Keratinocyte (primary cell): ENCODE results near the gene NID2. TPM values are rescaled to one million over a fixed set of nuclear protein-coding genes. Genes with fewer than 3 reads are reported as not detected.

ENCODE experiments used
- DNase-seq: peaks from one replicate; pipeline ENCODE4 v3.0.0-alpha.2; 2011; ENCODE audit warnings: low read depth, missing footprints, low spot score
- FAIRE-seq: peaks from 2 replicates; lab custom pipeline; 2011; peaks lifted over from hg19 to GRCh38; lab: Jason Lieb, UNC
- H2AFZ ChIP-seq: 2 replicates; pipeline ENCODE4 v1.6.0; 2012; ENCODE audit warnings: low read length, control low read depth, inconsistent platforms; ENCODE audit not compliant: control insufficient read depth
- H3K27ac ChIP-seq: 2 replicates; pipeline ENCODE4 v1.5.1; 2011; ENCODE audit warnings: low read length; ENCODE audit not compliant: control insufficient read depth, insufficient read depth
- H3K27me3 ChIP-seq: 3 replicates; pipeline ENCODE4 v1.6.0; 2011; ENCODE audit warnings: low read length; ENCODE audit not compliant: control insufficient read depth, insufficient read depth; ENCODE audit errors: extremely low read depth
- H3K36me3 ChIP-seq, 2 experiments: 2 replicates in 1 of 2; 3 replicates in 1 of 2; pipeline ENCODE4 v1.5.1; 2011; ENCODE audit warnings: low read length in 2 of 2, mild to moderate bottlenecking in 1 of 2; ENCODE audit not compliant: control insufficient read depth in 2 of 2, insufficient read depth in 2 of 2; ENCODE audit errors: extremely low read depth in 1 of 2
- H3K4me1 ChIP-seq: 3 replicates; pipeline ENCODE4 v1.5.1; 2011; ENCODE audit warnings: low read length; ENCODE audit not compliant: control insufficient read depth, insufficient read depth; ENCODE audit errors: extremely low read depth
- H3K4me2 ChIP-seq: 3 replicates; pipeline ENCODE4 v1.6.0; 2011; ENCODE audit warnings: low read depth, low read length; ENCODE audit not compliant: control insufficient read depth, insufficient read depth; ENCODE audit errors: extremely low read depth
- H3K4me3 ChIP-seq, 3 experiments: fragments of 200-600 bp in 1 of 3; sonication (generic) in 1 of 3; 2 replicates in 2 of 3; 3 replicates in 1 of 3; pipeline ENCODE4 v1.5.1; 2011 to 2016; ENCODE audit warnings: low read length in 3 of 3, mild to moderate bottlenecking in 3 of 3, control low read depth in 2 of 3, inconsistent platforms in 1 of 3, low read depth in 1 of 3, mixed read lengths in 1 of 3, mixed run types in 1 of 3, moderate library complexity in 1 of 3; ENCODE audit not compliant: control insufficient read depth in 2 of 3, insufficient read depth in 2 of 3; ENCODE audit errors: extremely low read depth in 1 of 3
- H3K79me2 ChIP-seq: 2 replicates; pipeline ENCODE4 v1.6.0; 2012; ENCODE audit warnings: low read length; ENCODE audit not compliant: control insufficient read depth, insufficient read depth
- H3K9ac ChIP-seq: 3 replicates; pipeline ENCODE4 v1.6.0; 2011; ENCODE audit warnings: low read length; ENCODE audit not compliant: control insufficient read depth, insufficient read depth; ENCODE audit errors: extremely low read depth
- H3K9me1 ChIP-seq: 3 replicates; pipeline ENCODE4 v1.6.0; 2011; ENCODE audit warnings: low read length; ENCODE audit not compliant: control insufficient read depth, insufficient read depth; ENCODE audit errors: extremely low read depth
- H3K9me3 ChIP-seq: 2 replicates; pipeline ENCODE4 v1.5.1; 2012; ENCODE audit warnings: low read depth, low read length; ENCODE audit not compliant: control insufficient read depth
- H4K20me1 ChIP-seq: 3 replicates; pipeline ENCODE4 v1.6.0; 2011; ENCODE audit warnings: low read length; ENCODE audit not compliant: control insufficient read depth, insufficient read depth; ENCODE audit errors: extremely low read depth
- EZH2 ChIP-seq: IDR thresholded peaks from one replicate; pipeline ENCODE4 v1.6.1; 2012; ENCODE audit warnings: inconsistent platforms, mild to moderate bottlenecking, low read length, moderate library complexity
- dilution Hi-C: fragments of 300-500 bp; cut with MboI; formaldehyde crosslinking; loops from one replicate; pipeline ENCODE4 v1.7.0; 2020; ENCODE audit warnings: low sequenced_read_pairs; ENCODE audit not compliant: extremely low pct_ligation_motif_present
- polyA plus RNA-seq, 5 experiments: library from polyadenylated mRNA; depleted of rRNA in 3 of 5; stranded (reverse) in 3 of 5; stranded (forward) in 1 of 5; unstranded in 1 of 5; fragments of >200 nt; gene quantifications; 1 replicate in 1 of 5; 2 replicates in 3 of 5; 3 replicates in 1 of 5; pipeline versions ENCODE4 v1.2.1 to v1.2.3, GENCODE V29; 2011 to 2012; ENCODE audit warnings: missing spikeins in 2 of 5, low read depth in 1 of 5, low replicate concordance in 1 of 5
- TF ChIP-seq, protein P1 (sequence below), 3 experiments: IDR thresholded peaks in 1 of 3; conservative IDR thresholded peaks in 1 of 3; optimal IDR thresholded peaks in 1 of 3; 2 replicates in 2 of 3; 3 replicates in 1 of 3; pipeline versions ENCODE3 to v1.5.1; 2011; ENCODE audit warnings: low read length in 3 of 3, mild to moderate bottlenecking in 3 of 3, moderate library complexity in 2 of 3, control low read depth in 1 of 3, inconsistent platforms in 1 of 3; ENCODE audit not compliant: insufficient read depth in 2 of 3; ENCODE audit errors: extremely low read depth in 1 of 3

Gene NID2
- polyA plus RNA-seq, 1 donor (not counting 4 experiments of a cell fraction or from before 2014, with no cell fraction given), result 1.7 TPM

DNA sequence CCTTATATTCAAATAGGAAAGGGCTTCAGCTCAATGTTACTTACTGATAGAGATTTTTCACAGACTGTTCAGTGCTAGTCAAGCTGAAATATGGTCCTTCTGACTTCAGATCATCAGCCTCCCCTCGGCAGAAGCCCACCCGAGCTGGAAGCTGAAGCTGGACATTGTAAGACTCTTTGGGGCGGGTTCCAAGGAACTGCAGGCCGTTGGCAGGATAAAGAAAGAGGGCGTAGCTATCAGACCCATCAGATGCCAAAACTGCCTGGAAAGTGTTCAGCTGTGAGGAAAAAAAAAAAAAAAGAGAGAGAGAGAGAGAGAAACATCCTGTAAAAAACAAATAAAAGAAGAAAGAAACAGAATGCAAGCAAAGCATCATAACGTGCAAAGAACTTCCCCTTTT lies 8.8 kb downstream of the NID2 start:
- Histone ChIP-seq H2AFZ (no peak overlapping the region), H3K79me2 (no peaks in the 10 kb centered on the region), H3K9me1 (no peaks in the 10 kb centered on the region), H3K36me3 (no peaks in the 10 kb centered on the region), H3K27me3 (peaks cover 18% of the 10 kb centered on the region), H3K4me2 (no peak overlapping the region), H3K9ac (no peak overlapping the region), H3K4me1 (no peaks in the 10 kb centered on the region), H3K9me3 (no peaks in the 10 kb centered on the region), H3K4me3 (no peak overlapping the region), H4K20me1 (no peaks in the 10 kb centered on the region), H3K27ac (no peak overlapping the region)
- FAIRE-seq (no peak), DNase-seq (no peak)
- TF ChIP-seq, protein P1, sequence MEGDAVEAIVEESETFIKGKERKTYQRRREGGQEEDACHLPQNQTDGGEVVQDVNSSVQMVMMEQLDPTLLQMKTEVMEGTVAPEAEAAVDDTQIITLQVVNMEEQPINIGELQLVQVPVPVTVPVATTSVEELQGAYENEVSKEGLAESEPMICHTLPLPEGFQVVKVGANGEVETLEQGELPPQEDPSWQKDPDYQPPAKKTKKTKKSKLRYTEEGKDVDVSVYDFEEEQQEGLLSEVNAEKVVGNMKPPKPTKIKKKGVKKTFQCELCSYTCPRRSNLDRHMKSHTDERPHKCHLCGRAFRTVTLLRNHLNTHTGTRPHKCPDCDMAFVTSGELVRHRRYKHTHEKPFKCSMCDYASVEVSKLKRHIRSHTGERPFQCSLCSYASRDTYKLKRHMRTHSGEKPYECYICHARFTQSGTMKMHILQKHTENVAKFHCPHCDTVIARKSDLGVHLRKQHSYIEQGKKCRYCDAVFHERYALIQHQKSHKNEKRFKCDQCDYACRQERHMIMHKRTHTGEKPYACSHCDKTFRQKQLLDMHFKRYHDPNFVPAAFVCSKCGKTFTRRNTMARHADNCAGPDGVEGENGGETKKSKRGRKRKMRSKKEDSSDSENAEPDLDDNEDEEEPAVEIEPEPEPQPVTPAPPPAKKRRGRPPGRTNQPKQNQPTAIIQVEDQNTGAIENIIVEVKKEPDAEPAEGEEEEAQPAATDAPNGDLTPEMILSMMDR (optimal IDR thresholded peaks at IDR 0.05 in 1 of 3, IDR thresholded peaks at IDR 0.05 in 1 of 3, conservative IDR thresholded peaks at IDR 0.05 in 1 of 3; ENCODE audit: extremely low read depth in 1 of 3, insufficient read depth in 2 of 3, low read length in 3 of 3), result no peak
- TF ChIP-seq EZH2, result no peak
- dilution Hi-C loops, result no loop called here

DNA sequence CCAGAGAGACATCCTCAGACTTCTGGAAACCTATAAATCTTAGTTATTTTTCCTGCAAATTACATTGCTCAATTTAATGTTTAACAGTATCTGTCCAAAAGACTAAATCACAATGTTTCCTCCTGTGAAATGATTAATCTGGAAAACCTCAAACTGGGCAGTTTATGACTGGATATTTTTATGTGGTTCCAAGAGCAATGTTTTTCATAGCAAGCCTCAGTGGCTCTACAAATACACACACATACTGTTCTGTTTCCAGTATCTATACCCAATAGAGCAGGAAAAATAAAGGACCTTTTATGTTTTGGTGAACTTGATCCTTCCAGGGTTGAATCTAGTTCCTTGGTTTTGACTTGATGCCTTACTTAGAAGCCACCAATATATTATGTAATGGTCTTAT lies 9.2 kb downstream of the NID2 start:
- Histone ChIP-seq H3K27ac (no peak overlapping the region), H4K20me1 (no peaks in the 10 kb centered on the region), H2AFZ (no peak overlapping the region), H3K4me2 (no peak overlapping the region), H3K36me3 (no peaks in the 10 kb centered on the region), H3K4me3 (no peak overlapping the region), H3K4me1 (no peaks in the 10 kb centered on the region), H3K9ac (no peak overlapping the region), H3K79me2 (no peaks in the 10 kb centered on the region), H3K27me3 (peaks cover 18% of the 10 kb centered on the region), H3K9me1 (no peaks in the 10 kb centered on the region), H3K9me3 (no peaks in the 10 kb centered on the region)
- dilution Hi-C loops, result no loop called here
- TF ChIP-seq, protein P1 (optimal IDR thresholded peaks at IDR 0.05 in 1 of 3, IDR thresholded peaks at IDR 0.05 in 1 of 3, conservative IDR thresholded peaks at IDR 0.05 in 1 of 3; ENCODE audit: extremely low read depth in 1 of 3, insufficient read depth in 2 of 3, low read length in 3 of 3), result no peak
- no peak for TF ChIP-seq EZH2
- FAIRE-seq (no peak), DNase-seq (no peak)
